ENCODE measurements around the gene MAPKAP1. TPM values are rescaled to one million over a fixed set of nuclear protein-coding genes. Genes with fewer than 3 reads are reported as not detected.

MAPKAP1 gene
- total RNA-seq, 1 experiment from 2014 or later = 147 TPM

DNA sequence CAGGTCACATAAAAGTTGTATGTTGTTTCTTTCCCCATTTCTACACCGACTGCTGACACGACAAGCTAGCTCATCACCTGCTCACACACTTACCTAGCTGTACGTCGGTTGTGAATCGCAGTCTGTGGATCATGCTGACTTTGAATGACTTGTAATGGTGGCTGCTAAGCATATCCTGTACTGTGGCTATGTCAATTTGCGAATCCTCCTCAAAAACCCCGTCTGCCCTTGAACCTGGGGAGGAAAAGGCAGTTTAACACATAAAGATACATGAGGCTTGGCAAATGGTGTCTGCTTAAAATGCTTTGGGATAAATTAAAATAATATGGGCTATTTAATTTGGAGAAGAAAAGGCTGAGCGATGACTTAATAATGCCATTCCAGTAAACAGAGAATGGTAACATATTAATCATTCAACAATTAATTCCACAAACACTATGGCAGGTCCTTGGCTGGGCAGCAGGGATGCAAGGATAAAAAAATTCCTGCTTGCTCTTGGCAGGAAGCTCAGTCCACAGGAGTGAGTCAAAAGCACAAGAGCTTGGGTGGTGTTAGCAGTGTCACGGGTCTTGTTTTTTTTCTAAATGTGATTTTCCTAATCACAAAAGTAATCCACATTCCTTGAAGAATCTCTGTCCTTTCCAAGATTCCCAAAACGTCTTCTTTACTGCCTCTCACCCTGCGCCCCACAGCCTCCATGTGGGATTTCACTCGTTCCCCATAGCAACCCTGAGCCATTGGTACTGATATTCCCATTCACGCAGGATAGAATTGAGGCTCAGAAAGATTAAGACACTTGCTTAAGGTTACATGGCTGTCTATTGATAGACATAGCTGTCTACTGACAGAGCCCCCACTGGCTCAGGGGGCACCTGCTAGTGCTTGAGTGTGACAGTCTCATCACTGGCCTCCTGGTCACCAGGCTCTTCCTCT, 222.4 kb downstream of the MAPKAP1 start:
- DNase-seq (ENCODE audit: low read depth) = peak; percentile 51

DNA sequence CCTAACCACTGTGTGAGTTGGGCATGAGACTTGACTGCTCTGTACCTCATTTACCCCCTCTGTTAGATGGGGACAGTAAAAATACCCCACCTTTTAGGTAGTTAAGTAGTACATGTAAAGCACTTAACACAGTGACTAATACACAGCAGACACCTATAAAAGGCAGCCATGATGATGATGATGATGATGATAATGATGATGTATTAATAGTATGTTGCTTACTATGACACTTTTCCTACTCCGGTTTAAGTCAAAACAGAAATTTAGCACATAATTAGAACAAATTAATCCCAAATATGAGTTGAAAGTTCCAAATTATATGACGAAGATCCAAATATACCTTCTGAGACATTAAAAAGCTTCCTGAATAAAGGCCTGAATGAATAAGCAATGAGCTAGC, 223.3 kb downstream of the MAPKAP1 start:
- no peak for DNase-seq (ENCODE audit: low read depth)

DNA sequence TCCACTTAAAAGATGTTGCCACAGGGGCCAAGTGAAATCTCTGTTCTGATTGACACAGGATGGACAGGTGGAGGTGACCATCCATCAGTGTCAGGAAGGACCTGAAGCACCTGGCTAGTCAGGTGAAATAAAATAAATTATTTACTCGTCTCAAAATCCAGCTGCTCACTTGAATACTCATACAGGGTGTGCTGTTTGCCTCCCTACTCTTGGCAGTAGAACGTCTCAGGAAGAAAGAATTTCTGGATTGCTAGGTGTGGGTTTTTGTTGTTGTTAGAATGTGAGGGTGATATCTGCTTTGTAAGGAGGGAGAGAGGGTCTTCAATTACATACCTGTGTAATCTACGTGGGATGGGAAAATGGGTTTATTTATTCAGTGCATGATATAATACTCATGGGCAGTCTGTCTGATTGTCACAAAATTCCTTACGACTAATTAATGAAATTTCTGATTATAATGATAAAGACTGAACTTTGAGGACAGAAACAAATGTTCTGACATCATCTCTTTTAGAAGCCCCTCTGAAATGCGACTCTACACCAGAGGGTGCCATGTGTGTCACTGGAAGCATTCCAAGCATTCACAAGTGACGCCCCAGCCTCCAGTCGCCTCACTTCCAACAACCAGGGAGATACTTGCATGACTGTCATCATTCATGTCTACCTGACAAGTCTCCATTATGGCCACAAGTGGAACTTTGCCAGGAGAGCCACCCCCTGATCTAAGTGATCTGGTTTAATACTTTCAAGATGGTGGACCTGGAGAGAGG, 227.0 kb downstream of the MAPKAP1 start:
- no peak for DNase-seq (ENCODE audit: low read depth)

DNA sequence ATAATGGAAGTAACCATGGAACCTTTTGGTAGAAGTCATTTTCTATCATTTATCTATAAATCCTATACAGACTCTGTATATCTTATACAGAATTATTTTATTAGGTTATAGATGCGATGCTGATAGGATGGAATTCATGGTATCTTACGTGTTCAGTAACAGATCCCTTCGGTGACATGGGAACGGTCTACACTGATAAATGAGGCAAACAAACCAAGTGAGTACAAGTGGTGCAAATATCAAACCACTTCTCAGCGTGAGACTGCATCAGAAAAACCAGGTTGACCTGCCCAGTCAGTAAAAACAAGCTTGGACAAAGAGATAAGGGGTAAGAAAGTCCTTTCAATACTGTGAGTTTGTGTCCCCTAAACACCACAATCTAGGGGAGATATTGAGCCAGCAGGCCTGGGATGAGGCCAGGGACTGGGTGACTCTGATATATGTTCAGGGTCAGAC, 229.9 kb downstream of the MAPKAP1 start:
- no peak for DNase-seq (ENCODE audit: low read depth)

DNA sequence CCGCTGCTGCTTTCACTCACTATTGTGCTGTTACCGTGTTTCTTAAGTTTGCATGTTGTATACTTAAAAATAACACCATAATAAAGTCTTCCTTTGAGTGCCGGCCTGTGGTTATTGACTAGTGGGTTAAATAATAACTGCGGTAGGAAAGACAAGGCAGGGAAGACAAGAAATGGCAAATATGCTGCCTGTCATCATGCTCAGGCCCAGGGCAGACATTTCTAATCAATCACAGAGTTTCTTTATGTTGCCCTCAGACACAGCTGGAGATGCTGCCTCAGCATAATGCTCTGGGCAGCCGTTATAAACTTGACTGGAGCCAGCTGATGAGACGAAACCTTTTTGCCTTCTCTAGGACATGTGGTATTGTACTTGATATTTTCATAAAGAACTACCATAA, 230.4 kb downstream of the MAPKAP1 start:
- DNase-seq (ENCODE audit: low read depth) = no peak

- no peak for DNase-seq (ENCODE audit: low read depth)
Observed at GRCh38 chr9:125475385-125475784, 231.6 kb downstream of the MAPKAP1 start.

DNA sequence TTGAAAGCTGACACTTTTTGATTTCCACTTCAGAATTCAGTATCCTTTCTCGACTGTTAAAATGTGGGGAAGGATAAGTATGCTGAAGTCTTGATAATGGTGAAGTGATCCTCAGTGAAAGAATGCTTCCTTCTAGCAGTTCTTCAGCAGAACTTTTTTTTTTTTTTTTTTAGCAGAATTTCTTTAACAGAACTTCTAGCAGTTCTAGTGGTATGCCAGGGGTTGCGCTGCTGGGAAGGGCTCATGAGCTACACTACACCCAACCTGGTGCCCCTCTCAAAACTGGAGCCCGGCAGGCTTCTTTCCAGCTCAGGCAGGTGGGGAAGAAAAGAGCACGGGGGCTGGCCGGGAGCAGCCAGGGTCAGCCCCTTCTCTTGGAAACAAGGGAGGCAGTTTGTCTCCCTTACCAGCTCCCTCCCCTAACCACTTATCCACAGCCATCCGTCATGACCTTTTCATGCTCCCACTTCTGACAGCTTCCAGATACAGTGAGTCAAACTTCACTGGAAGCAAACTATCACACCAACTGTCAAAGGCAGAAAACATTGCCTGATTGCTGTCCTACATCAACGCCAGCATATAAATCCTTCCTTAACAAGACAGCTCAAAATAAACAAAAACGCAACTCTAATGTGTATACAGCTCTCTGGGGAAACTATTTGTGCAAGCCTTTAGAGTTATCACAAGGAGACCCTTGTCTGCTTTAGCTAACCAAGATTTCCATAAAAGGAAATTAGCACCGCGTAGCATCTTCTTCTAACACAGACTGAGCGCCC, 233.9 kb downstream of the MAPKAP1 start:
- peak; percentile 71 for DNase-seq (ENCODE audit: low read depth)

DNA sequence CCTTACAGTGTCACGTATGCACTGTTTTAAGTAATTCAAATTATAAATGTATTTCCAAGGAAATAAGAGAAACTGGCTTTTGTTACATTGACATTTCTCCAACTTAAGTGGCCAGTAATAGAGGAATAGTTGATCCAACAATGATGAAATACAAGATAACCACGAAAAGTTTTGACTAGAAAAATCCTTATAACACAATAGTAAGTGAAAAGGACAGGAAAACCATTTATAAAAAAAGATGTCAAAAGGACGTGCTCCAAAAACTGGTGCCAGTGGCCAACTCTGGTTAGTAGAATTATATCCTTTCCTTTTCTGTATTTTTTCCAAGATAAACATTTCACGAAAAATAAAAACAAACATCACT, 234.5 kb downstream of the MAPKAP1 start:
- no peak for DNase-seq (ENCODE audit: low read depth)

DNA sequence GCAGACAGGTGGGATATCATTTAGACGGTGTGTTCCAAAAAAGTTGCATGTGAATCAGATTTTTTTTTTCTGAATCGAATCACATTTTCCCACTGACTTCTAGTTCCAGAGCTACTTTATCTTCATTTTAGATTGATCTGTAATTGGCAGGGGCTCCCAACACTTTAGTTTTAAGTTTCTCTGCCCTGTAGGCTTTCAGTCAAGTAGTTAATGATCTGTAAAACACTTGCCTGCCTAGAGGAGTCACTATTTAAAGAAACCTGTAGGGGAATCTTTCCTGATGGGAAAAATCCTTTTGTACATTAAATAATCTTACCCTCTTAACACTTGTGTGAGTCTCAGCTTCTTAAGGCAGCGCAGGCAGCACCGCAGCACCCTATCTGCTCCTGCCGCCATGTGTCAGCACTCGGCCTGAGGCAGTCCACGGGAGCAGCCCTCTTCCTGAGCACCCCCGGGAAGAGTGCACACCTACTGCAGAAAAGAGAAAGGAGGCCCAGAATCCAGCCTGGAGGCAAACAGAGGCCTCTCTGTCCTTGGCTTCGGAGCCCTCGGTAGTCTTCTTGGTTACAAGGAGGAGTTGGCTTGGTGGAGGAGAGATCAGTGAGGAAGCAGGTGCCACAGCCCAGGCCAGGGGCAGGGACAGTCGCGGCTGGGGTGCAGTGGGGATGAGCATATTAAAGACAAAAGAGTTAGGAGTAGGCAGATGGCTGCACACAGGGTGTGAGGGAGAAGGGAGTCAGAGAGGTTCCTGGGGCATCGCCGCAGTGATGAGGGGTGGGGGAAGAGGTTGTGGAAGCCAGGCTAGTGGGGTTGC, 236.0 kb downstream of the MAPKAP1 start:
- no peak for DNase-seq (ENCODE audit: low read depth)

DNA sequence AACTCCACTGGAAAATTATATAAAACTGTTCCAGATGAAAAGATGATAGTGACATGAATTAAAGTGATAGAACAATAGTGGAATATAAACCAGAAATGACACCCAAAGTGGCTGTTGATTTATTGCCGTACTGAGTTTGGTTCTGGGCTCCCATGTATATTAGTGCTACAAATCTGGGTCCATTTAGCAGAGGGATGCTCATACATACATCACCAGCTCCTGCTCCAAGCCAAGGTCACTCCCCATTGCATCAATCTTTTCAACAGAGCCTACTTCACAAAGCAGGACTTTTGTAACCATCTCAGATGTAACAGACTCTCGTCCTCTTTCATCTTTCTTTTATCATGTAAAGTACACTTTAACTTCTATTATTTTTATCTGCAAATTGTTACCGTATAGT, 236.8 kb downstream of the MAPKAP1 start:
- no peak for DNase-seq (ENCODE audit: low read depth)

GRCh38 chr9:125468646-125469045, 238.4 kb downstream of the MAPKAP1 start:
- no peak for DNase-seq (ENCODE audit: low read depth)

DNA sequence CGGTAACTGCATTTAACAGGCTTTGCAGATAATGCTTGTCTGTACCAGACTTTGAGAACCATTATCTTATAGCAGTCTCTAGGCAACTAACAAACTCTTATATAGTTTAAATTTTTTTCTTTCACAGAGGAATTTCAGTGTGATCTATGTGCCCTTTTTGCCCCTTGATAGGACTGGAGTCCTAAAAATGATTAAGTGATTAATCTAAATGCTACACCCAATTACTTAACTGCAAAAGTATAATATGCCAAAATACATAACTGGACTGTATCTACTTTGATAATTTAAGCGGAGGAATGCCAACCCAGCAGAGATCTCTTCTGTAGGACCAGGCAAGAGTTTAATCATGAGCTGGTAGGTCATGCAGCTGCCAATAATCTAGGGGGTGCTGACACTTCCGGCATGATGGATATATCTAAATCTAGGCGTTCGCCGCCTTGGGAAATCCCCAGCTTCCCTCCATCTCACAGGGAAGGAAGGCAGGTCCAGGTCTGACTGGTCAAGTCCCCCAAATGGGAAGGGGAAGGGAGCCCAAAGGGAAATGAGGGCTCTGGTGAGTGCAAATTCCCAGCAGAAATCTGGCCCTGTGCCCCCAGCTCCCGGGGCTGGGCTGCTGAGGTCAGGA, 239.8 kb downstream of the MAPKAP1 start:
- DNase-seq (ENCODE audit: low read depth) = no peak

- no peak for DNase-seq (ENCODE audit: low read depth)
Observed at GRCh38 chr9:125466411-125466810, 240.6 kb downstream of the MAPKAP1 start.

DNA sequence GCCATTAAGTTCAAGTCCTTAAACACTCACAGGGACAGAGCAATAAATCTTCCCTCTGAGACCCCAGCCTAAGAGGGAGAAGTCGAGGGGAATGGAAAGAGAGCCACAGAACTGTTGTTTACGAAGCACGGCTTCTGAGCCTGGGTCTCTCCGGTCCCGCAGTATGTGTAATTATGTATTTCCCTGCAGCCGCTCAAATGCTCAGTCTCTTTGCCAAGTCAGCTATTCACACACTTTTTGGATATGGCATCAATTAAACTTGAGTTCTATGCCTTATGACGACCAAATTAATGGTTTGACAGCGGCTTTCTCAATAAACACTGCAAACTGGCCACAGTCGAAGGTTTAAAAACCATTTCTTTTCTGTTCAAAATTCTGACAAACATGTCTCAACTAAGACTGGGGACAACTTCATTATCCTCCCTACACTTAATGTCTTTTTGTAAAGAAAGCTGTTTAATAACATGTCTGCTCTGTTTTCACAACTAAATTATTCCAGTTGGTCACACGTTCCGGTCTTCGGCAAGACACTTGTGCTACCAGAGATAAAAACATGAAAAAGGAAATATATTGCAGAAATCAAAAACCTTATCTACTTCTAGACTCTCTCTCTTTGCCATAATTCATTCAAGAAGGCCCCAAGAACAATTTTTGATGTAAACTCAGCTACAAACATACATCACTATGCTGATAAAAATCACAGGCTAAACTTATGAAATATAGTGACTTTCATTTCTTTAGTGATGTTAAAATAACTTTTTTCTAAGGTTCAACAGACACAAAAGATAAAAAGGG, 242.2 kb downstream of the MAPKAP1 start:
- no peak for DNase-seq (ENCODE audit: low read depth)

GRCh38 chr9:125463926-125464325, 243.1 kb downstream of the MAPKAP1 start:
- DNase-seq (ENCODE audit: low read depth) = no peak

GRCh38 chr9:125462861-125463291, 244.1 kb downstream of the MAPKAP1 start:
- no peak for DNase-seq (ENCODE audit: low read depth)

GRCh38 chr9:125461636-125462190, 245.3 kb downstream of the MAPKAP1 start:
- DNase-seq (ENCODE audit: low read depth) = no peak

DNA sequence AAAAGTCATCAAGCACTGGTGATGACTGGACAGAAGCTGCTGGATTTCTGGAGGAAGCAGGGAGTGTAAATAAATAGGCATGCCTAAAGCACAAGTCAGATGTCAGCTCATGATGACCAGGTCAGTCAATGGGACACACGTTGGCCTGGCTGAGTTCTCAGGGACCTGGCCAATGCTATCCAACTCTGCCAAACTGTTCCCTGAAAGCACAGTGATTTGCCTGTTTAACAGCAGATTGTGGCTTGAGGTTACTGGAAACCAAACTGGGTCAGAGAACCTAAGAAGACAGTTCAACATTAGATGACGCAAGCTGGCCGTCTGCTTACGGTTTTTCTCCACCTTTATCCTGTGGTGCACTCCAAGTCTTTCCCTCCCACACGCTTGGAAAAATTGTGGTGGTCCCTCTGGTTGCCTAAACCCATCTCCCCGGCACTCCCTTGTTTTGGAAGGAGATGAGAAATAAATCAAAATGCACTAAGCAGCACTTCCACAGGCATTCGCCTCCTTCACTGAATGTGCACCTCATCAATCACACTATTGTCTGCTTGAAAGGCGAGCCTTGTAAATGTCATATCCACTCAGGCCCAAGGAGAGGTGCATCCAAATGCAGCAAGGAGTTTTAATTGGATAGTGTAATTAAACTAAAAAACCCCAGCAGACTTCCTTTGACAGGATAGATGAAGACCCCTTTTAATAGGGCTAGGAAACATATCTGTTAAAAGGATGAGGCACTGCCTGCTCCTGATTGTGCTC, 245.9 kb downstream of the MAPKAP1 start:
- DNase-seq (ENCODE audit: low read depth) = no peak

- no peak for DNase-seq (ENCODE audit: low read depth)
Observed at GRCh38 chr9:125460346-125460745, 246.7 kb downstream of the MAPKAP1 start.
